ENCODE results near the gene RGS7.

GRCh38 chr1:241253471-241253870, 103.5 kb downstream of the RGS7 start:
- no peak for TF ChIP-seq EZH2phosphoT487 (IDR thresholded peaks at IDR 0.05; ENCODE audit: insufficient read depth, low read depth)
- TF ChIP-seq EZH2 (IDR thresholded peaks at IDR 0.05; ENCODE audit: insufficient read depth, poor library complexity, severe bottlenecking): no peak

All from GM23248 (cell line).